Measurements from ENCODE around the gene PCSK4.
"Not testable (repeated sequence)": the region's sequence is repeated elsewhere in the genome, so short reads cannot be mapped to it uniquely, and the experiment has no call there.

Gene PCSK4

GRCh38 chr19:1490311-1491113 is at the start of gene PCSK4:
Gene PCSK4 (minus strand): TSS chr19:1490350. CDS start chr19:1490346, 4 bp downstream.
- no peak for TF ChIP-seq CTCF (IDR thresholded peaks at IDR 0.05)
- peak; percentile 98 to 99 for DNase-seq
- Histone ChIP-seq H3K4me1 (peaks cover 0 to 21% (median 16%) of the 10 kb centered on the region in 4 donors), H3K27ac (peak within 1 kb of the TSS; percentile 59 to 62), H3K36me3 (no peaks in the 10 kb centered on the region), H3K27me3 (peaks cover 0 to 21% of the 10 kb centered on the region in 2 donors), H3K4me3 (peak within 1 kb of the TSS; percentile 50 to 63), H3K9me3 (no peaks in the 10 kb centered on the region)
- intact Hi-C loops (cut with DNase I; ENCODE audit: low total_unique reads), result loop anchor here (5.0 kb wide), 1 partner anchor 253 kb away; the partner anchor contains the start of gene CBARP

DNA sequence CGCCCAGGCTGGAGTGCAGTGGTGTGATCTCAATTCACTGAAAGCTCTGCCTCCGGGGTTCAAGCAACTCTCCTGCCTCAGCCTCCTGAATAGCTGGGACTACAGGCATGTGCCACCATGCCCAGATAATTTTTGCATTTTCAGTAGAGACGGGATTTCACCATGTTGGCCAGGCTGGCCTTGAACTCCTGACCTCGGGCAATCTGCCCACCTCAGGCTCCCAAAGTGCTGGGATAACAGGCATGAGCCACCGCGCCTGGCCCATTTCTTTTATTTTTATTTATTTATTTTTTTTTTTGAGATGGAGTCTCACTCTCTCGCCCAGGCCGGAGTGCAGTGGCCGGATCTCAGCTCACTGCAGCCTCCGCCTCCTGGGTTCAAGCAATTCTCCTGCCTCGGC is 49.6 kb upstream of the PCSK4 start:
- H3K36me3 ChIP-seq; H3K4me3 ChIP-seq; H3K27ac ChIP-seq; H3K9me3 ChIP-seq; DNase-seq; intact Hi-C loops (cut with DNase I; ENCODE audit: low total_unique reads): not testable (repeated sequence)
- Histone ChIP-seq H3K27me3 (peaks cover 0 to 44% of the 10 kb centered on the region in 2 donors), H3K4me1 (peaks cover 0 to 21% (median 5%) of the 10 kb centered on the region in 4 donors)

- DNase-seq, result no peak
- Histone ChIP-seq H3K4me1 (peaks cover 0 to 21% (median 5%) of the 10 kb centered on the region in 4 donors), H3K27ac (no peak overlapping the region), H3K4me3 (no peak overlapping the region), H3K9me3 (no peaks in the 10 kb centered on the region), H3K36me3 (no peaks in the 10 kb centered on the region), H3K27me3 (peaks cover 0 to 45% of the 10 kb centered on the region in 2 donors)
- intact Hi-C loops (cut with DNase I; ENCODE audit: low total_unique reads), result no loop called here
- TF ChIP-seq CTCF (IDR thresholded peaks at IDR 0.05), result no peak
Observed at GRCh38 chr19:1538978-1539377, 48.8 kb upstream of the PCSK4 start.

DNA sequence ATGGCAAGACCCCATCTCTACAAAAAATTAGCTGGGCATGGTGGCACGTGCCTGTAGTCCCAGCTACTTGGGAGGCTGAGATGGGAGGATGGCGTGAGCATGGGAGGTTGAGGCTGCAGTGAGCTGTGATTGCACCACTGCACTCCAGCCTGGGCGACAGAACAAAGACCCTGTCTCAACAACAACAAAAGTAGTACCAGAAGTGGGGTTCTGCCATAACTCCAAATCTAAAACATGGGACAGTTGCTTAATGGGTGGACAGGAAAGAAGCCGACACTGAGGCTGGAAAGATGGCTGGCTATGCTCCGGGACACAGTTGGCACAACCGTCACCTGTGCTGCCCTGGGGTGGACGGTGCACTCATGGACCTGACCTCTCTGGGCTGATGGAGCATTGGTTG is 45.5 kb upstream of the PCSK4 start:
- H3K9me3 ChIP-seq; H3K36me3 ChIP-seq; intact Hi-C loops (cut with DNase I; ENCODE audit: low total_unique reads); H3K27ac ChIP-seq; DNase-seq; H3K4me3 ChIP-seq: not testable (repeated sequence)
- peaks cover 0 to 20% (median 4%) of the 10 kb centered on the region in 4 donors for H3K4me1 ChIP-seq
- H3K27me3 ChIP-seq, result peaks cover 0 to 64% of the 10 kb centered on the region in 2 donors

DNA sequence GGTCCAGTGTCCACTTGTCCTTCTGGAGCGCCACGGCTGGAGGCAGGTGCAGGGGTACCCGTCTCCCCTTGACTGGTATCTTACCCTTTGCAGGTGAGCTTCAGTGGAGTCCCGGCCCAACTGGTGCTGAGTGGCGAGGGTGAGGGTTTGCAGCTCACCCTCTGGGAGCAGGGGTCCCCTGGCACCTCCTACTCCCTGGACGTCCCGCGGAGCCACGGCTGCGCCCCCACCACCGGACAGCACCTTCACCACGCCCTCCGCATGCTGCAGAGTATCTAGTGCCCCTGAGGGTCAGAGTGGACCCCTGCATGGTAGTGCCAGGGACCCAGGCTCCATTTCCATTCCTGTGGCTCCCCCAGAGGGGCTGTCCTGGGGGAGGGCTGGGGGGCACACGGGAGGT is 44.8 kb upstream of the PCSK4 start:
- DNase-seq, result no peak
- Histone ChIP-seq H3K9me3 (no peaks in the 10 kb centered on the region), H3K27ac (no peak overlapping the region), H3K4me3 (no peak overlapping the region), H3K36me3 (no peaks in the 10 kb centered on the region), H3K27me3 (peaks cover 0 to 68% of the 10 kb centered on the region in 2 donors), H3K4me1 (peaks cover 0 to 13% (median 3%) of the 10 kb centered on the region in 4 donors)
- TF ChIP-seq CTCF (IDR thresholded peaks at IDR 0.05), result no peak
- intact Hi-C loops (cut with DNase I; ENCODE audit: low total_unique reads), result no loop called here

DNA sequence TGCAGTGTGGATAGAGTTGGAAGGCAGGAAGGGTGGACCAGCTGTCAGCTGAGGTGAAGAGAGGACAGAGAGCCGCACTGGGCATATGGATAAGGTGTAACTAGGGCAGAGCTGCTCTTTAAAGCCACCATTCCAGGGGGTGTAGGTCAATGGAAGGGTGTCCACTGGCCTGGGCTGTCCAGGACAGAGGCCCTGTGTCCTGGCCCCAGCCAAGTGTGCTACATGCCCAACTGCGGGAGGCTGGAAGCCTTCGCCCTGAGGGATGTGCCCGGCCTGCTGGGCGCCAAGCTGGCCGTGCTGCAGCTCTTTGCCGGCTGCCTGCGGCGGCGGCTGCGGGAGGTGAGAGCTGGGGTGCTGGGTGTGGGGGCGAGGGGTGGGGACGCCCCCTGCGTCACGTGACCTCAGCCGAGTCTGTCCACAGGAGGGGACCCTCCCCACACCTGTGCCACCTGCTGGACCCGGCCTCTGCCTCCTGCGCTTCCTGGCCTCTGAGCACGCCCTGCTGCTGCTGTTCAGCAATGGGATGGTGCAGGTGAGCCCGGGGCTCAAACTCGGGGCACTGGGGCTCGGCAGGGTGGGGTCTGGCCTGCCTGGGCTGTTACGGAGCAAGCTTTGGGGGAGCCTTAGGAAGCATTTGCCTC is 43.5 kb upstream of the PCSK4 start:
- intact Hi-C loops (cut with DNase I; ENCODE audit: low total_unique reads), result no loop called here
- no peak for DNase-seq
- H3K27me3 ChIP-seq, result peaks cover 0 to 82% of the 10 kb centered on the region in 2 donors
- H3K4me3 ChIP-seq, result no peak overlapping the region
- no peak overlapping the region for H3K27ac ChIP-seq
- H3K4me1 ChIP-seq, result peaks cover 0 to 1% (median under 1%) of the 10 kb centered on the region in 4 donors
- no peaks in the 10 kb centered on the region for H3K36me3 ChIP-seq
- TF ChIP-seq CTCF (IDR thresholded peaks at IDR 0.05), result no peak
- H3K9me3 ChIP-seq, result no peaks in the 10 kb centered on the region

Data from tibial artery (tissue), 4 donors.